Measurements from ENCODE around the gene OR1C1.
"Not testable (repeated sequence)": the region's sequence is repeated elsewhere in the genome, so short reads cannot be mapped to it uniquely, and the experiment has no call there.

The OR1C1 gene, protein sequence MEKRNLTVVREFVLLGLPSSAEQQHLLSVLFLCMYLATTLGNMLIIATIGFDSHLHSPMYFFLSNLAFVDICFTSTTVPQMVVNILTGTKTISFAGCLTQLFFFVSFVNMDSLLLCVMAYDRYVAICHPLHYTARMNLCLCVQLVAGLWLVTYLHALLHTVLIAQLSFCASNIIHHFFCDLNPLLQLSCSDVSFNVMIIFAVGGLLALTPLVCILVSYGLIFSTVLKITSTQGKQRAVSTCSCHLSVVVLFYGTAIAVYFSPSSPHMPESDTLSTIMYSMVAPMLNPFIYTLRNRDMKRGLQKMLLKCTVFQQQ

DNA sequence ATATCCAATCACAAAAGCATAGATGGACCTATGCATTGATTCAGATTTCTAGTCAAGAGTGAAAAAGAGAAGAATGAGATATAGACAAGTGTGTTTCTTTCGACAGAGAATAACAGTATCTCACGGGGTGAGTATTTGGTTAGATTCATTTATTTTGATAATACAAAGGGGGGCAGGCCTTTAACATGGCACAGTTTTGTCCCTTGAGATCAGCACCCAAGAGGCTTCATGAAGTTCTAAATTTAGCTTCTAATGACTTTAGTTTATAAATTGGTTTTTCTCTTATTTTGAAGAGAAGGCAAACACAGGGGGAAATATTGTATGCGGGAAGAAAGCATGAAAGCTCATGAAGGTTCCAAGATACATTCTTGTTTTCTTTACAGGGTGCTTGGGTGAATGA lies at the start of gene OR1C1:
Gene OR1C1, minus strand, starts transcription at position 101 of the 400 bp plus-strand sequence. CDS start 2,150 bp downstream, outside the sequence.
- no peak for DNase-seq

DNA sequence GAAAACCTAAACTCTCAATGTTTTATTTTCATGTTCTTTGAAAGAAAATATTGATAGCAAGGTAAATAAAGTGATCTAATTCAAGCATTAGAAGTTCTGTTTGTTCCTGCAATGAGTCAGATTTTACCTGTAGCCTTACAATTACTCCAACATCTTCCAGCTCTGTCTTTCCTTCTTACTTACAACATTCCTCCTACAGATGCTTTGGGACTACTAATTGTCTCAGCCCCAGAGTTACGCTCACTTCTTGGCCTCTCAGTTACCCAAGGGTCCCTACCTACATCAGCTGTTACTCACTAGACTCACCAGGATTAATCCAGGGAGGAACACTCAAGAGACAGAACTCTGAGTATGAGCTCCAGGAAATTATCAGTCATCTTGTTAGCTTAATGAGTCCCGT lies 37.2 kb upstream of the OR1C1 start:
- DNase-seq: no peak

DNA sequence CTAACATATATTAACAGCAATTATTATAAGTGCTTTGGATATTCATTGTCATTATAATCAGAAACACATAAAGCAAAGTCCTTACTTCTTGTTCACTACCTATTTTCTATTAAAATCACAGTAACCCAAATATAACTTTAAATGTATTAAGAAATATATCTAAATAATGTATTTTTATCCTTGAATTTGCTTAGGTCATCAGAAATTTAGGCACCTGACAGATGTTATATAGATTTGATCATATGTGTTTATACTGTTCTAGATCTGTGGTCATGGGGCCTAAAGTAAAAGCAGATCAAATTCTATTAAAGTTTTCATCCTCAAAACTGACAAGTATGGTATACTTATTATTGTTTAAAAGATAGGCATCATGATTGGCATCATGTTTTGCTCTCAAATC lies 9.2 kb upstream of the OR1C1 start:
- no peak for DNase-seq

DNA sequence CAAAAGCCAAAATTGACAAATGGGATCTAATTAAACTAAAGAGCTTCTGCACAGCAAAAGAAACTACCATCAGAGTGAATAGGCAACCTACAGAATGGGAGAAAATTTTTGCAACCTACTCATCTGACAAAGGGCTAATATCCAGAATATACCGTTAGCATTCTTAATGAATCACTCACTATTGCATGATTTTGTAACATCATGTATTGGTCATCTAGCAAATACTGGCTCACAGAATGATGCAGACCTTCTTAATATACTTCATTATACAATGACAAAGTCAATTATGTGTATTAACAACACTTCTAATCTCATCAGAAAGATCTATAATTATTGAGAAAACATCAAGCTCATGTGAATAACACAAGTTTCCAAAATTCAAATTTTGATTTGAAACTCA lies 6.0 kb downstream of the OR1C1 start:
- not testable (repeated sequence) for DNase-seq

DNA sequence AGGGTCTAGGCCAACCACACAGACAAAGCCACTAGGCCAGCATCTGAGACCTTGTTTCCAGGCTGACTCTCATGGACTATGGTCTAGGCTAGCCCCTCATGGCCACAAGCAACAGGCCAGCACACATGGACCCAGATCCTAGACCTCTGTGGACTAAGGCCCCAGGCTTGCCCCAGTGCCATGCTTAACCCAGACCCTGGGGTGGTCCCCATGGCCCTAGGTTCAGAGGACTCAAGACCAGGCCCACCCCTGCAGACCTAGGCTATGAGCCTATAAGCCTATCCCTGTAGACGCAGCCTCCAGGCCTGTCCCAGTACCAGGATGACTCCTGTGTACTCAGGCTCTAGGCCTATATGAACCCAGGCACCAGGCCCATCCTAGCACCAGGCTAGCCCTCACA lies 10.5 kb downstream of the OR1C1 start:
- DNase-seq: no peak

DNA sequence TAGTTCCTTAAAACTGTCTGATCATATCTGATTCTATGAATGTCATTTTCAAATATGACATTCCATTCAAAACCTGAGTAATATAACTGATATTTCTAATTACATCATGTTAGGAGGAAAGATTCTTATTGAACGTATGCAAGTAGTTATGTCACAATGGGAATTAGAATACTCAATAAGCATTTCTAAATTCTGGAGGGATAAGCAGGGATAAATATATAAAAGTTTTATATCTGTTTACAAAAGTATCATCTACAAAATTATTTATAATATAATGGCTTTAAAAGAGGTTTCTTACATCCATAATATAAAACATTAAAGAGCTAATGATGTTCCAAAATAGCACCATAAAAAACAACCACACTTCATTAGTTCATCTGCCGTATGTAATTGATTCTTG lies 12.3 kb downstream of the OR1C1 start, which contains the start of gene OR14A2:
Gene OR14A2, minus strand, starts transcription at position 101 of the 400 bp plus-strand sequence.
- no peak for DNase-seq

DNA sequence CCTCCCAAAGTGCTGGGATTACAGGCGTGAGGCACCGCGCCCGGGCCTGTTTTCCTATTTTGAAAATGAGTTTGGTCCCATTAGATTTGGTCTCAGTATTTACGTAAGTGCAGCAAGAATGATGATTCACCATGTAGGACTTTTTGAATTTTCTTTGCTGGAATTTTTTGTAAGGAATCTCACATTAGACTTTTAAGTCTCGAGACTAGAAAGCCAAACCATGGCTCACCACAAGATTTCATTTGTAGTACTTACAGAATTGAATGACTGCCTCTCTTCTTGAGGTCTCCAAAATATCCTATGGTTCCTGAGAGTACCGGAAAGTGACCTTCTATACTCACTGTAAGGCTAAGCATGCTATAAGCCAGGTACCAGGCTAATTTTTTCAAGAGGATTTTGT lies 12.7 kb downstream of the OR1C1 start:
- no peak for DNase-seq

DNA sequence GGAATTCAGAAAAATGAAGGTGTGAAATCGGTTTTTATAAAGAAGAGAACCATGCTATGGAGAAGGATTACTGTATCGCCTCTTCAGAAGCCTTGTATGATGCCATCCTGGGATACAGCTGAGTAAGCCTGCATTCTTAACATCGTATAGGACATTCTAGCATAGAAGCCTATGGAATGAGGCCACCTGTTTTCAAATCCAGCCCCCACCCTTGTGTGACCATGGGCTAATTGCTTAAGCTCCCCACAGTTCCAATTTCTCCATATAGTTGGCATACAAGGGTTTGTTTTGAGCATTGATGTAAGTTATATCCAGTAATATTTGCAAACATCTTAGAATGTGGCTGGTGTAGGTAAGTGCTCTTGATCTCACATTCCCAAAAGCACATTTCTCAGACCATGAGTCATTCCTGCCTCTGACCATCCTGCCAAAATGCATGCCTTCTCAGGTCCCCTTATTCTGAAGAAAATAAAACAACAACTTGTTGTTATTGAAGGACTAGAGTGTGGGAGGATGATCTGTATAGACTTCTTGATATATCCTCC lies 13.9 kb downstream of the OR1C1 start:
- DNase-seq: no peak

DNA sequence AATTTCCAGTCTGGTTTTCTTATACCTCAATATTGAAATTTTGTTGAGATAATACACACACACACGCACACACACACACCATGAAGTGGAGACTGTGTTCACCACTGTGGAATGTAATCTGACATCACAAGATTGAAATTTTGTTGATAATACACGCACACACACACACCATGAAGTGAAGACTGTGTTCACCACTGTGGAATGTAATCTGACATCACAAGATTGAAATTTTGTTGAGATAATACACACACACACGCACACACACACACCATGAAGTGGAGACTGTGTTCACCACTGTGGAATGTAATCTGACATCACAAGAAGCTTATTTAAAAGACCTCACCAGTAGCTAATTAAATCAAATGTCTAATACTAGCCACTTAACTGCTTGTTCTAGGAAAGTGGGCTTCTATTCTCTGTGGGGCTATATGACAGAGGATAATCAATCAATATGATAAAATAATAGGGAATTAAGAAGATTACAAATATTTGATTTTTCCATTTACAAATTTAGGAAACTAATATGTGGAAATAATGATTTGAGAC lies 18.1 kb downstream of the OR1C1 start:
- not testable (repeated sequence) for DNase-seq

DNA sequence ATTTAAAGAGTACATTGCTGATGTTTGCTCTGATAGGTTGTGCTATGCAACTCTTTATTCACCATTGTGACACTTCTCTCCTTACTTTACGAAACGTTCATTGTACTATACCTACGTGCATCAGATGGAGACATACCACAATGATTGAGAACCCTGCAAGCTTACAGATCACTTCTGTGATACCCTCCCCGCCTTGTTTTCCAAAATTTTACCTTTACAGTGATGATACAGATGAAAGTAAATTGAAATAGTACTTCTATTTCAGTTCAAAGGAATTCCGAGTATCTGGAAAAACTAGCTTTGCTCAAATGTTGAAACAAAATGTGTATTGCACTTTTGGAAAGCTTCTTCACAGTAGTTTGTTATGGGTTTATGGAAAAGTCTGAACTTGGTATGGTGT lies 18.6 kb downstream of the OR1C1 start:
- DNase-seq: no peak

DNA sequence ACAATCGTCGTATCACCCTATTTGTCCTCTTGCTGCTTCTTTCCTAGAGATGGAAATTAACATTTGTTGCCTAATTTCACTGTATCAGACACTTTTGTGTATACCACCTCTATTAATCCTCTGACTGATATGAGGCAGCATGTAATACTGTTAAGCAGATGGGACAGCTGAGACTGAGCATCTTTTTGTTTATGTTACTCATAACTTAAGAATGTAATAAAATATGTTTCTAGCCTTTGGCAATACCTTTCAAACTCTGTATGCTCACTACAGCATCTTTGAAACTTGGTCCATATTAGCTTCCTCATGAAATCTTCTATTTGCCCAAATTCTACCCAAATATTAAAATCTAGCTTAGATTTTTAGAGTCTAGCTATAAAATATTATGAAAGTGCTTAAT lies 19.6 kb downstream of the OR1C1 start:
- no peak for DNase-seq

DNA sequence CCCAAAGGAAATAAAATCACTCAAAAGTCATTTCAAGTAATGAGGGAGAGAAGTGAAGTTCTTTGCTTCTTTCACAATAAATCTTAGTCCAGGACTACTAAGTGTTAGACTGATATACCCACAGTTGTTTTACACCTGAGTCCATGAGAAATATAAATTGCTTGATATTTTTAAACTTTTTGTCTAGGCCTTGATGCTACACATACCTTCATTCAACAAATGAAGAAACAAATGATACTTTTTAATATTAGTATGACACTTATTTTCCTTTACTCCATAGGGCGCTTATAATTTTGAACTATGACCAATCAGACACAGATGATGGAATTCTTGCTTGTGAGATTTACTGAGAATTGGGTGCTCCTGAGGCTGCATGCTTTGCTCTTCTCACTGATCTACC lies 22.0 kb downstream of the OR1C1 start, which contains the start of gene OR14K1:
Gene OR14K1, plus strand, starts transcription at position 301 of the 400 bp plus-strand sequence. Its CDS starts 0 bp downstream, at position 301.
- no peak for DNase-seq

DNA sequence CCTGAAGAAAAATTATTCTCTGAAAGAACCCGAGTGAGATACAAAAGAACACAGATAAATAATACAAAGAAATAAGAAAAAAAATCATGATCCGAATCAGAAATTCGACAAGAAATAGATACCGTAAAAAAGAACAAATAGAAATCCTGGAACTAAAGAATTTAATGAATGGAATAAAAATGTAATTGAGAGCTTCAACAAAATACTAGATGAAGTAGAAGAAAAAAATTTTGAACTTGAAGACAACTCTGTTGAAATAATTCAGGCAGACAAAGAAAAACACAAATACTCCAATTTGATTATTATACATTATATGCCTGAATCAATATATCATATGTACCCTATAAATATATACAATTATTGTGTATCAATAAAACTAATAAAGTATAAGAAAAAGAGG lies 39.1 kb downstream of the OR1C1 start:
- no peak for DNase-seq

DNA sequence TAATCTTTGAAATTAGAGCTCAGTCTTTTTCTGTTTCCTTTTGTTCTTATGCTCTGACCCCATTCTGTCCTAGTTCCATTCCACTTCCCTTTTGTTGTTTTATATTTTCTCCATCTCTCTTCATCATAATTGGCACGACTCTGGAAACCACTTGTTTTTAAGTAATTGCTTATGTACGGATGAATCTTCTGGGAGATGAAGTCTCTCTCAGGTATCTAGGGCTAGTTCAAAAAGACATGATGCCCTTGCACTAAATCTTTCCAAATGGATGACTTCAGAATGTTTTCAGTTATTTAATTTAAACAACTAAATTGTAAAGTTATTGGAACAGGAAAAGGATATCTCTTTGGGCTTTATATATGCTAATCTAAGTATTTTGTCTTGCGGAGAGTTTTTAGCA lies 43.8 kb downstream of the OR1C1 start, which contains the start of gene OR6F1:
Gene OR6F1, minus strand, starts transcription at position 101 of the 400 bp plus-strand sequence. CDS start 3,891 bp downstream, outside the sequence.
- no peak for DNase-seq

DNA sequence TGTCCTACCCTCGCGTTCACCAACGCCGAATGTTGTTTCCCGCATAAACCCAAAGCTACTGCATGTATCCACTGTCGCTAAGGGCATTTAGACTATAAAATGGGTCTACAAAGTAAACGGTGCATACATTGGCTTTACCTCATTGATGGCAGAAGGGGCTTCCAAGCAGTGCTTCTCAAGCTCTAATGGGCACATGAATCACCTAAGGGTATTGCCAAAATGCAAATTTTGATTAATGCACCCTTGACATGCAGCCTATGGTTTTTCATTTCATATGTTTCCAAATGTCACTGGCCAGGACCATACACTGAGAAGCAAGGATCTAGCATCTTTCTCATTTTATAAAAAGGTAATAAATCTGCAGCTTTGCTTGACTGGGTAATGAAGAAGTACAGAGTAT lies 46.6 kb downstream of the OR1C1 start:
- DNase-seq: no peak

DNA sequence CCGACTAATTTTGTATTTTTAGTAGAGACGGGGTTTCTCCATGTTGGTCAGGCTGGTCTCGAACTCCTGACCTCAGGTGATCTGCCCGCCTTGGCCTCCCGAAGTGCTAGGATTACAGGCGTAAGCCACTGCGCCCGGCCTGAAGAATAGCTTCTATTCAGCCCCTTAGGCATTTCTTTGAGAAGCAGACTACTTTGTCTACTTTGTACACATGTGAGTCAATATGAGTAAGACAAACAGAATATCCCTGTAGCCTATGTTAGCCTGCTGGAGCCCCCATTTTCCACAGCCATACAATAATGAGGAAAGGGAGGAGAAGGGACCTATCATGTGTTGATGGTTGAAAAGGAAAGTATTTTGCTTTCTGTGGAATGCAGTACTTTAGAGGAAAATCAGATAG lies 49.7 kb downstream of the OR1C1 start:
- not testable (repeated sequence) for DNase-seq

All from DMS79 (cell line).